Esophagus squamous epithelium (tissue), 5 donors: ENCODE data around the gene NEMP1. TPM values are rescaled to one million over a fixed set of nuclear protein-coding genes. Genes with fewer than 3 reads are reported as not detected.
A peak's percentile ranks its signal among the peaks of the same experiment; 100 is the strongest.

Source experiments
- DNase-seq: peaks from one replicate; lab custom pipeline; 2025; lab: John Stamatoyannopoulos, UW
- H3K27ac ChIP-seq, 4 donors: fragments of 200-600 bp; sonication (generic); one replicate each; pipeline ENCODE4 v1.5.1; 2016 to 2019; ENCODE audit warnings: mild to moderate bottlenecking in 1 of 4
- H3K27me3 ChIP-seq, 4 donors: fragments of 200-600 bp; sonication (generic); 1 replicate in 3 of 4; 2 replicates in 1 of 4; pipeline versions ENCODE4 v1.5.1 to v1.6.0; 2017 to 2021; ENCODE audit warnings: antibody characterized with exemption in 1 of 4
- H3K36me3 ChIP-seq, 3 donors: fragments of 200-600 bp; sonication (generic); one replicate each; pipeline ENCODE4 v1.5.1; 2016 to 2019
- H3K4me1 ChIP-seq, 3 donors: fragments of 200-600 bp; sonication (generic); one replicate each; pipeline ENCODE4 v1.5.1; 2017 to 2019
- H3K4me3 ChIP-seq, 4 donors: fragments of 200-600 bp; sonication (generic); 1 replicate in 3 of 4; 2 replicates in 1 of 4; pipeline ENCODE4 v1.5.1; 2016 to 2019; ENCODE audit warnings: mild to moderate bottlenecking in 2 of 4, moderate library complexity in 1 of 4
- H3K9me3 ChIP-seq, 3 donors: fragments of 200-600 bp; sonication (generic); one replicate each; pipeline ENCODE4 v1.5.1; 2016 to 2019
- CTCF ChIP-seq, 6 experiments: fragments of 450-650 bp in 4 of 6; fragments of 200-600 bp in 2 of 6; sonication (generic) in 2 of 6; IDR thresholded peaks; one replicate each; pipeline ENCODE4 v1.5.1; 2016 to 2019; ENCODE audit warnings: antibody characterized with exemption in 6 of 6, mild to moderate bottlenecking in 4 of 6, moderate library complexity in 4 of 6
- POLR2A ChIP-seq, 4 donors: fragments of 450-650 bp; IDR thresholded peaks; one replicate each; pipeline ENCODE4 v1.6.1; 2017; ENCODE audit warnings: antibody characterized with exemption in 4 of 4, mild to moderate bottlenecking in 4 of 4, moderate library complexity in 3 of 4
- WGBS, 2 donors: methylation state at CpG; one replicate each; pipeline ENCODE4 v1.1.5; 2018; 5-methylcytosine and 5-hydroxymethylcytosine counted together
- intact Hi-C: fragments of 100-400 bp; cut with DNase I; formaldehyde crosslinking; loops from one replicate; pipeline ENCODE4 v1.15.0; 2022
- total RNA-seq, 4 donors: library from RNA; depleted of rRNA; stranded (reverse); fragments of >200 nt; gene quantifications; one replicate each; pipeline ENCODE4 v1.1.0, GENCODE V29; 2016
- donor health status: DM: yes; HTN: yes; CAD: no.

Gene NEMP1
- total RNA-seq, 4 donors from 2014 or later, result 4.1 to 7.6 (median 6.7) TPM

- intact Hi-C loops, result no loop called here
- Histone ChIP-seq H3K27me3 (no peaks in the 10 kb centered on the region), H3K4me3 (no peak overlapping the region), H3K9me3 (no peaks in the 10 kb centered on the region), H3K36me3 (peaks cover 20 to 89% (median 30%) of the 10 kb centered on the region in 3 donors), H3K4me1 (peaks cover 26 to 64% (median 28%) of the 10 kb centered on the region in 3 donors), H3K27ac (no peak overlapping the region)
- no peak for DNase-seq
- no peak for TF ChIP-seq POLR2A (IDR thresholded peaks at IDR 0.05)
- TF ChIP-seq CTCF (IDR thresholded peaks at IDR 0.05), result no peak
- WGBS, 2 donors, result 96% methylated on average over 4 to 8 of the region's 14 CpGs
These were observed 26.6 kb upstream of the NEMP1 start for GRCh38 chr12:57105011-57105753.

GRCh38 chr12:57104292-57104910 is 25.8 kb upstream of the NEMP1 start:
- Histone ChIP-seq H3K27me3 (no peaks in the 10 kb centered on the region), H3K4me3 (no peak overlapping the region), H3K36me3 (peaks cover 20 to 96% (median 34%) of the 10 kb centered on the region in 3 donors), H3K4me1 (peaks cover 20 to 64% (median 26%) of the 10 kb centered on the region in 3 donors), H3K27ac (no peak overlapping the region), H3K9me3 (no peaks in the 10 kb centered on the region)
- DNase-seq, result no peak
- intact Hi-C loops, result no loop called here
- TF ChIP-seq CTCF (IDR thresholded peaks at IDR 0.05) (no peak), POLR2A (IDR thresholded peaks at IDR 0.05) (no peak)
- WGBS, 2 donors, result 90 to 93% methylated on average over 10 of the region's 12 CpGs

- H3K4me3 ChIP-seq, result no peak overlapping the region
- peaks cover 17 to 64% (median 23%) of the 10 kb centered on the region in 3 donors for H3K4me1 ChIP-seq
- no peak overlapping the region for H3K27ac ChIP-seq
- DNase-seq, result no peak
- H3K27me3 ChIP-seq, result no peaks in the 10 kb centered on the region
- TF ChIP-seq CTCF (IDR thresholded peaks at IDR 0.05) (no peak), POLR2A (IDR thresholded peaks at IDR 0.05) (no peak)
- intact Hi-C loops, result no loop called here
- 80 to 84% methylated on average over 6 to 7 of the region's 7 CpGs for WGBS, 2 donors
- peaks cover 20 to 96% (median 37%) of the 10 kb centered on the region in 3 donors for H3K36me3 ChIP-seq
- H3K9me3 ChIP-seq, result no peaks in the 10 kb centered on the region
These were observed 25.3 kb upstream of the NEMP1 start for GRCh38 chr12:57103856-57104255.

GRCh38 chr12:57101892-57102695 is 23.5 kb upstream of the NEMP1 start:
- TF ChIP-seq CTCF (IDR thresholded peaks at IDR 0.05) (no peak), POLR2A (IDR thresholded peaks at IDR 0.05) (no peak)
- H3K9me3 ChIP-seq, result no peaks in the 10 kb centered on the region
- peaks cover 28 to 96% (median 45%) of the 10 kb centered on the region in 3 donors for H3K36me3 ChIP-seq
- no peaks in the 10 kb centered on the region for H3K27me3 ChIP-seq
- peaks cover 3 to 64% (median 16%) of the 10 kb centered on the region in 3 donors for H3K4me1 ChIP-seq
- peak overlapping the region in 3 of 4 donors; percentile 7 to 100 (median 97) for H3K27ac ChIP-seq
- H3K4me3 ChIP-seq, result no peak overlapping the region
- DNase-seq, result no peak
- WGBS, 2 donors, result 77 to 81% methylated on average over 10 to 15 of the region's 15 CpGs
- intact Hi-C loops, result no loop called here
